ENCODE measurements around the gene SLC39A5. TPM values are rescaled to one million over a fixed set of nuclear protein-coding genes. Genes with fewer than 3 reads are reported as not detected.
"Not testable (repeated sequence)": the region's sequence is repeated elsewhere in the genome, so short reads cannot be mapped to it uniquely, and the experiment has no call there.

The SLC39A5 gene
- total and polyA plus RNA-seq, 2 of the 13 experiments (the other 11 are each of a cell fraction or from before 2014, with no cell fraction given), result 59.7 to 101 TPM

DNA sequence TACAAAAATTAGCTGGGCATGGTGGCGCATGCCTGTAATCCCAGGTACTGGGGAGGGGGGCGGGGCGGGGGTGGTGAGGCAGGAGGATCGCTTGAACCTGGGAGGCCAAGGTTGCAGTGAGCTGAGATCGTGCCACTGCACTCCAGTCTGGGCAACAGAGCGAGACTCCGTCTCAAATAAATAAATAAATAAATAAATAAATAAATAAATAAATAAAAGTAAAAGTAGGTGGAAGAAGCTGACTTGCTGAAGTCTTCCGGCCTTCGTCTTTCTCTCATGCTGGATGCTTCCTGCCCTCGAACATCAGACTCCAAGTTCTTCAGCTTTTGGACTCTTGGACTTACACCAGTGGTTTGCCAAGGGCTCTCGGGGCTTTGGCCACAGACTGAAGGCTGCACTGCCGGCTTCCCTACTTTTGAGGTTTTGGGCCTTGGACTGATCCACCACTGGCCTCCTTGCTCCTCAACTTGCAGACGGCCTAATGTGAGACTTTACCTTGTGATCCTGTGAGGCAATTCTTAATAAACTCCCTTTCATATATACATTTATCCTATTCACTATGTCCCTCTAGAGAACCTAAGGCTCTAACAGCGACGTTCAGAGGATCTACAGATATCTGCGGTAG, 36.3 kb downstream of the SLC39A5 start:
- WGBS (ENCODE audit: low lambda C conversion rate), result 30% methylated on average over 16 of the region's 16 CpGs
- FAIRE-seq; H4K20me1 ChIP-seq (ENCODE audit: insufficient read depth, low read length); H3K79me2 ChIP-seq (ENCODE audit: insufficient read depth, low read length); H3K27me3 ChIP-seq (ENCODE audit: control insufficient read depth in 1 of 2, insufficient read depth in 2 of 2, low read length in 2 of 2); in situ Hi-C loops (cut with HindIII; ENCODE audit: extremely low pct_ligation_motif_present, low pct_unique_long_range_greater_than_20kb); DNase-seq (ENCODE audit: low spot score); H3K9me3 ChIP-seq (ENCODE audit: low read length); ATAC-seq: not testable (repeated sequence)
- TSS peak; percentile 33 for BruUV-seq (replicated peaks)
- Histone ChIP-seq H2AFZ (ENCODE audit: low read length) (peak overlapping the region; percentile 49), H3K27ac (ENCODE audit: extremely low read length, insufficient read depth, low read length) (peak overlapping the region; percentile 82), H3K9ac (ENCODE audit: insufficient read depth, low read depth, low read length) (peak overlapping the region; percentile 69), H3K36me3 (replicated peaks in 1 of 2; ENCODE audit: control insufficient read depth in 1 of 2, insufficient read depth in 2 of 2, low read length in 2 of 2) (peaks cover 6 to 14% of the 10 kb centered on the region in 2 experiments; a peak in 3 of 5 replicates), H3K4me3 (replicated peaks in 1 of 3; ENCODE audit: insufficient read depth in 1 of 3, low read depth in 2 of 3, low read length in 3 of 3) (peak overlapping the region; percentile 54 to 91 (median 83)), H3K4me2 (ENCODE audit: low read depth, low read length) (peak overlapping the region; percentile 99), H3K4me1 (ENCODE audit: insufficient read depth, low read length) (peaks cover 22% of the 10 kb centered on the region)
- peak; percentile 40; the same call in 1 of the 2 replicates for TF ChIP-seq HNF4A (CRISPR knock-in tag; IDR thresholded peaks at IDR 0.05)
- TF ChIP-seq, protein P1, sequence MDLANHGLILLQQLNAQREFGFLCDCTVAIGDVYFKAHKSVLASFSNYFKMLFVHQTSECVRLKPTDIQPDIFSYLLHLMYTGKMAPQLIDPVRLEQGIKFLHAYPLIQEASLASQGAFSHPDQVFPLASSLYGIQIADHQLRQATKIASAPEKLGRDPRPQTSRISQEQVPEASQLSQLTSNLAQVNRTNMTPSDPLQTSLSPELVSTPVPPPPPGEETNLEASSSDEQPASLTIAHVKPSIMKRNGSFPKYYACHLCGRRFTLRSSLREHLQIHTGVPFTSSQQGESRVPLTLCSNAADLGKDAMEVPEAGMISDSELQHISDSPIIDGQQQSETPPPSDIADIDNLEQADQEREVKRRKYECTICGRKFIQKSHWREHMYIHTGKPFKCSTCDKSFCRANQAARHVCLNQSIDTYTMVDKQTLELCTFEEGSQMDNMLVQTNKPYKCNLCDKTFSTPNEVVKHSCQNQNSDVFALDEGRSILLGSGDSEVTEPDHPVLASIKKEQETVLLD (CRISPR knock-in tag; IDR thresholded peaks at IDR 0.05; ENCODE audit: low read depth), result 0 out of 2 replicates have a peak, but pooled peaks have one; percentile 42
- TF ChIP-seq SMAD3 (CRISPR knock-in tag; IDR thresholded peaks at IDR 0.05), result 0 out of 2 replicates have a peak, but pooled peaks have one; percentile 47
- intact Hi-C loops (cut with micrococcal nuclease; ENCODE audit: unreplicated experiment), result loop anchor here (2.0 kb wide), 2 partner anchors 21 to 73 kb away; no protein-coding TSS in a partner anchor
- CTCF ChIA-PET (ENCODE audit: low intra/inter-chr PET ratio, low total read pairs), result interaction anchor here (0.9 to 1.4 kb wide), 2 partner anchors 8 to 35 kb away, joined by 3 to 6 read pairs; partner anchors contain the start of gene ANKRD52
- POLR2A ChIA-PET, result interaction anchor here (0.6 to 3.6 kb wide), 21 partner anchors 9 to 222 kb away, joined by 3 to 47 read pairs (median 6); partner anchors contain the start of genes ANKRD52, CNPY2, CS and ESYT1

Measured in HepG2 (cell line).